Measurements from ENCODE around the gene DDX31.

DDX31 gene

GRCh38 chr9:132681561-132681960 lies 11.8 kb upstream of the DDX31 start:
- H3K27me3 ChIP-seq (ENCODE audit: control insufficient read depth, low read length) = no peaks in the 10 kb centered on the region
- TF ChIP-seq EZH2phosphoT487 (IDR thresholded peaks at IDR 0.05; ENCODE audit: borderline replicate concordance, low read length) (no peak), CTCF (IDR thresholded peaks at IDR 0.05; ENCODE audit: low read depth, low read length, poor library complexity, severe bottlenecking) (no peak)
- H4K20me1 ChIP-seq (ENCODE audit: control insufficient read depth, insufficient read depth, low read depth, low read length) = peaks cover 18% of the 10 kb centered on the region
- H3F3A ChIP-seq (ENCODE audit: control insufficient read depth, insufficient read depth) = no peaks in the 10 kb centered on the region
- no peaks in the 10 kb centered on the region for H3K9me3 ChIP-seq (ENCODE audit: control insufficient read depth, insufficient read depth, low read length)
- H3K4me3 ChIP-seq (ENCODE audit: low read length) = no peak overlapping the region
- H3K4me2 ChIP-seq (ENCODE audit: low read length) = no peak overlapping the region
- peaks cover 92% of the 10 kb centered on the region for H3K79me2 ChIP-seq (ENCODE audit: control insufficient read depth, low read length)
- H3K4me1 ChIP-seq (ENCODE audit: control insufficient read depth, low read length) = no peaks in the 10 kb centered on the region
- no peak overlapping the region for H3K27ac ChIP-seq (ENCODE audit: low read depth, low read length)
- peaks cover 88% of the 10 kb centered on the region for H3K36me3 ChIP-seq (ENCODE audit: control insufficient read depth, low read length)
- H3K9me2 ChIP-seq (replicated peaks; ENCODE audit: control insufficient read depth, low read length) = no peaks in the 10 kb centered on the region

- Histone ChIP-seq H3K4me2 (ENCODE audit: low read length) (no peak overlapping the region), H3K4me3 (ENCODE audit: low read length) (no peak overlapping the region), H3K79me2 (ENCODE audit: control insufficient read depth, low read length) (peaks cover 94% of the 10 kb centered on the region), H3K4me1 (ENCODE audit: control insufficient read depth, low read length) (peaks cover 5% of the 10 kb centered on the region), H3F3A (ENCODE audit: control insufficient read depth, insufficient read depth) (no peaks in the 10 kb centered on the region), H3K27me3 (ENCODE audit: control insufficient read depth, low read length) (no peaks in the 10 kb centered on the region), H3K27ac (ENCODE audit: low read depth, low read length) (no peak overlapping the region), H3K9me2 (replicated peaks; ENCODE audit: control insufficient read depth, low read length) (no peaks in the 10 kb centered on the region), H4K20me1 (ENCODE audit: control insufficient read depth, insufficient read depth, low read depth, low read length) (peaks cover 20% of the 10 kb centered on the region), H3K9me3 (ENCODE audit: control insufficient read depth, insufficient read depth, low read length) (no peaks in the 10 kb centered on the region), H3K36me3 (ENCODE audit: control insufficient read depth, low read length) (peaks cover 73% of the 10 kb centered on the region)
- TF ChIP-seq EZH2phosphoT487 (IDR thresholded peaks at IDR 0.05; ENCODE audit: borderline replicate concordance, low read length) = no peak
Observed at GRCh38 chr9:132679946-132680625, 10.3 kb upstream of the DDX31 start.

- Histone ChIP-seq H3K27ac (ENCODE audit: low read depth, low read length) (no peak overlapping the region), H4K20me1 (ENCODE audit: control insufficient read depth, insufficient read depth, low read depth, low read length) (peaks cover 33% of the 10 kb centered on the region), H3F3A (ENCODE audit: control insufficient read depth, insufficient read depth) (no peaks in the 10 kb centered on the region), H3K4me3 (ENCODE audit: low read length) (no peak overlapping the region), H3K4me1 (ENCODE audit: control insufficient read depth, low read length) (peaks cover 25% of the 10 kb centered on the region), H3K9me2 (replicated peaks; ENCODE audit: control insufficient read depth, low read length) (no peaks in the 10 kb centered on the region), H3K9me3 (ENCODE audit: control insufficient read depth, insufficient read depth, low read length) (no peaks in the 10 kb centered on the region), H3K36me3 (ENCODE audit: control insufficient read depth, low read length) (peaks cover 71% of the 10 kb centered on the region), H3K27me3 (ENCODE audit: control insufficient read depth, low read length) (no peaks in the 10 kb centered on the region), H3K4me2 (ENCODE audit: low read length) (no peak overlapping the region), H3K79me2 (ENCODE audit: control insufficient read depth, low read length) (peaks cover 99% of the 10 kb centered on the region)
- TF ChIP-seq CTCF (IDR thresholded peaks at IDR 0.05; ENCODE audit: low read depth, low read length, poor library complexity, severe bottlenecking) = no peak
- TF ChIP-seq EZH2phosphoT487 (IDR thresholded peaks at IDR 0.05; ENCODE audit: borderline replicate concordance, low read length) = no peak
Observed at GRCh38 chr9:132677976-132678375, 8.2 kb upstream of the DDX31 start.

- H3K4me1 ChIP-seq (ENCODE audit: control insufficient read depth, low read length) = peaks cover 44% of the 10 kb centered on the region
- no peak overlapping the region for H3K27ac ChIP-seq (ENCODE audit: low read depth, low read length)
- peak overlapping the region; percentile 94; the same call in 1 of the 2 replicates for H3K4me2 ChIP-seq (ENCODE audit: low read length)
- no peaks in the 10 kb centered on the region for H3K27me3 ChIP-seq (ENCODE audit: control insufficient read depth, low read length)
- H4K20me1 ChIP-seq (ENCODE audit: control insufficient read depth, insufficient read depth, low read depth, low read length) = peaks cover 42% of the 10 kb centered on the region
- peaks cover 100% of the 10 kb centered on the region for H3K79me2 ChIP-seq (ENCODE audit: control insufficient read depth, low read length)
- no peaks in the 10 kb centered on the region; the same call in 1 of the 2 replicates for H3F3A ChIP-seq (ENCODE audit: control insufficient read depth, insufficient read depth)
- H3K9me3 ChIP-seq (ENCODE audit: control insufficient read depth, insufficient read depth, low read length) = no peaks in the 10 kb centered on the region
- peaks cover 63% of the 10 kb centered on the region for H3K36me3 ChIP-seq (ENCODE audit: control insufficient read depth, low read length)
- H3K4me3 ChIP-seq (ENCODE audit: low read length) = no peak overlapping the region
- no peak for TF ChIP-seq CTCF (IDR thresholded peaks at IDR 0.05; ENCODE audit: low read depth, low read length, poor library complexity, severe bottlenecking)
- no peaks in the 10 kb centered on the region for H3K9me2 ChIP-seq (replicated peaks; ENCODE audit: control insufficient read depth, low read length)
Observed at GRCh38 chr9:132674485-132674884, 4.7 kb upstream of the DDX31 start.

All from DOHH2 (cell line).